Measurements from ENCODE around the gene CA10.

CA10 gene

GRCh38 chr17:51805765-51806164, 352.7 kb downstream of the CA10 start:
- H3K9ac ChIP-seq, result no peak overlapping the region
- H3K36me3 ChIP-seq (ENCODE audit: insufficient read depth), result no peaks in the 10 kb centered on the region
- no peak overlapping the region for H2AFZ ChIP-seq (ENCODE audit: low read depth)
- no peaks in the 10 kb centered on the region for H4K20me1 ChIP-seq (ENCODE audit: insufficient read depth)
- H3K4me3 ChIP-seq (IDR thresholded peaks at IDR 0.05; ENCODE audit: insufficient read depth, low read depth, low read length), result no peak overlapping the region
- no peaks in the 10 kb centered on the region for H3K27me3 ChIP-seq (ENCODE audit: insufficient read depth, low read depth)
- H3K79me2 ChIP-seq (ENCODE audit: insufficient read depth, low read depth), result no peaks in the 10 kb centered on the region
- no peak for TF ChIP-seq CTCF (conservative IDR thresholded peaks at IDR 0.05; ENCODE audit: low read depth, low read length)
- no peak overlapping the region for H3K4me2 ChIP-seq
- H3K4me1 ChIP-seq (ENCODE audit: low read depth, poor library complexity, severe bottlenecking), result no peaks in the 10 kb centered on the region
- no peak overlapping the region for H3K27ac ChIP-seq

- no peaks in the 10 kb centered on the region for H3K79me2 ChIP-seq (ENCODE audit: insufficient read depth, low read depth)
- no peak overlapping the region for H2AFZ ChIP-seq (ENCODE audit: low read depth)
- no peaks in the 10 kb centered on the region for H4K20me1 ChIP-seq (ENCODE audit: insufficient read depth)
- TF ChIP-seq CTCF (conservative IDR thresholded peaks at IDR 0.05; ENCODE audit: low read depth, low read length), result no peak
- no peak overlapping the region for H3K4me2 ChIP-seq
- H3K4me3 ChIP-seq (IDR thresholded peaks at IDR 0.05; ENCODE audit: insufficient read depth, low read depth, low read length), result no peak overlapping the region
- H3K27ac ChIP-seq, result no peak overlapping the region
- no peaks in the 10 kb centered on the region for H3K27me3 ChIP-seq (ENCODE audit: insufficient read depth, low read depth)
- H3K9ac ChIP-seq, result no peak overlapping the region
- no peaks in the 10 kb centered on the region for H3K4me1 ChIP-seq (ENCODE audit: low read depth, poor library complexity, severe bottlenecking)
- no peaks in the 10 kb centered on the region for H3K36me3 ChIP-seq (ENCODE audit: insufficient read depth)
Observed at GRCh38 chr17:51805185-51805584, 353.3 kb downstream of the CA10 start.

GRCh38 chr17:51803161-51803560, 355.4 kb downstream of the CA10 start:
- no peak overlapping the region for H3K4me3 ChIP-seq (IDR thresholded peaks at IDR 0.05; ENCODE audit: insufficient read depth, low read depth, low read length)
- no peak overlapping the region for H3K4me2 ChIP-seq
- no peaks in the 10 kb centered on the region for H3K27me3 ChIP-seq (ENCODE audit: insufficient read depth, low read depth)
- no peaks in the 10 kb centered on the region for H3K4me1 ChIP-seq (ENCODE audit: low read depth, poor library complexity, severe bottlenecking)
- no peak overlapping the region for H3K27ac ChIP-seq
- no peak overlapping the region for H2AFZ ChIP-seq (ENCODE audit: low read depth)
- TF ChIP-seq CTCF (conservative IDR thresholded peaks at IDR 0.05; ENCODE audit: low read depth, low read length), result no peak
- no peaks in the 10 kb centered on the region for H3K36me3 ChIP-seq (ENCODE audit: insufficient read depth)
- H4K20me1 ChIP-seq (ENCODE audit: insufficient read depth), result no peaks in the 10 kb centered on the region
- H3K79me2 ChIP-seq (ENCODE audit: insufficient read depth, low read depth), result no peaks in the 10 kb centered on the region
- no peak overlapping the region for H3K9ac ChIP-seq

- H3K9ac ChIP-seq, result no peak overlapping the region
- H3K4me2 ChIP-seq, result no peak overlapping the region
- H3K27ac ChIP-seq, result no peak overlapping the region
- H3K36me3 ChIP-seq (ENCODE audit: insufficient read depth), result no peaks in the 10 kb centered on the region
- no peak overlapping the region for H3K4me3 ChIP-seq (IDR thresholded peaks at IDR 0.05; ENCODE audit: insufficient read depth, low read depth, low read length)
- no peaks in the 10 kb centered on the region for H4K20me1 ChIP-seq (ENCODE audit: insufficient read depth)
- no peaks in the 10 kb centered on the region for H3K4me1 ChIP-seq (ENCODE audit: low read depth, poor library complexity, severe bottlenecking)
- no peak overlapping the region for H2AFZ ChIP-seq (ENCODE audit: low read depth)
- H3K27me3 ChIP-seq (ENCODE audit: insufficient read depth, low read depth), result no peaks in the 10 kb centered on the region
- TF ChIP-seq CTCF (conservative IDR thresholded peaks at IDR 0.05; ENCODE audit: low read depth, low read length), result no peak
- no peaks in the 10 kb centered on the region for H3K79me2 ChIP-seq (ENCODE audit: insufficient read depth, low read depth)
Observed at GRCh38 chr17:51802544-51802943, 356.0 kb downstream of the CA10 start.

GRCh38 chr17:51801626-51802025, 356.9 kb downstream of the CA10 start:
- Histone ChIP-seq H3K9ac (no peak overlapping the region), H3K4me1 (ENCODE audit: low read depth, poor library complexity, severe bottlenecking) (no peaks in the 10 kb centered on the region), H4K20me1 (ENCODE audit: insufficient read depth) (no peaks in the 10 kb centered on the region), H3K4me3 (IDR thresholded peaks at IDR 0.05; ENCODE audit: insufficient read depth, low read depth, low read length) (no peak overlapping the region), H3K36me3 (ENCODE audit: insufficient read depth) (no peaks in the 10 kb centered on the region), H3K4me2 (no peak overlapping the region), H3K27ac (no peak overlapping the region), H3K27me3 (ENCODE audit: insufficient read depth, low read depth) (no peaks in the 10 kb centered on the region), H3K79me2 (ENCODE audit: insufficient read depth, low read depth) (no peaks in the 10 kb centered on the region), H2AFZ (ENCODE audit: low read depth) (no peak overlapping the region)
- no peak for TF ChIP-seq CTCF (conservative IDR thresholded peaks at IDR 0.05; ENCODE audit: low read depth, low read length)
